HG03108 (cell line): ENCODE measurements around the gene PEX14.
A peak's percentile ranks its signal among the peaks of the same experiment; 100 is the strongest.
"Not testable (repeated sequence)": the region's sequence is repeated elsewhere in the genome, so short reads cannot be mapped to it uniquely, and the experiment has no call there.

Source experiments
- ATAC-seq: cut with Tn5 transposase; IDR thresholded peaks from one replicate; pipeline ENCODE4 v1.9.1; 2021; ENCODE audit warnings: moderate library complexity; ENCODE audit not compliant: unreplicated experiment

Gene PEX14

GRCh38 chr1:10474613-10475507 lies at the start of gene PEX14:
Gene PEX14 (plus strand): TSS chr1:10474950. CDS start chr1:10474967, 17 bp downstream.
- ATAC-seq = peak; percentile 58

- not testable (repeated sequence) for ATAC-seq
These were observed 48.8 kb upstream of the PEX14 start for GRCh38 chr1:10425826-10426534.

- not testable (repeated sequence) for ATAC-seq
These were observed 48.3 kb upstream of the PEX14 start for GRCh38 chr1:10426535-10426848.

GRCh38 chr1:10428984-10429383 lies 45.8 kb upstream of the PEX14 start:
- no peak for ATAC-seq

- no peak for ATAC-seq
These were observed 44.9 kb upstream of the PEX14 start for GRCh38 chr1:10429868-10430215.

- ATAC-seq = peak; percentile 77
These were observed 44.3 kb upstream of the PEX14 start, which contains the start of gene CENPS for GRCh38 chr1:10430216-10431069. Gene CENPS (plus strand): TSS chr1:10430433. CDS start chr1:10430518, 85 bp downstream.

GRCh38 chr1:10431070-10431730 lies 43.5 kb upstream of the PEX14 start:
- no peak for ATAC-seq

- ATAC-seq = no peak
These were observed 41.6 kb upstream of the PEX14 start for GRCh38 chr1:10432910-10433700.

- no peak for ATAC-seq
These were observed 41.0 kb upstream of the PEX14 start for GRCh38 chr1:10433790-10434189.

GRCh38 chr1:10434590-10434989 lies 40.2 kb upstream of the PEX14 start:
- no peak for ATAC-seq

- ATAC-seq = no peak
These were observed 37.7 kb upstream of the PEX14 start for GRCh38 chr1:10437052-10437451.

GRCh38 chr1:10438677-10439163 lies 36.0 kb upstream of the PEX14 start:
- no peak for ATAC-seq

- no peak for ATAC-seq
These were observed 34.4 kb upstream of the PEX14 start for GRCh38 chr1:10440305-10440704.

GRCh38 chr1:10440794-10441193 lies 34.0 kb upstream of the PEX14 start:
- no peak for ATAC-seq

GRCh38 chr1:10444248-10444647 lies 30.5 kb upstream of the PEX14 start:
- no peak for ATAC-seq

GRCh38 chr1:10444795-10445397 lies 29.9 kb upstream of the PEX14 start:
- no peak for ATAC-seq

- ATAC-seq = no peak
These were observed 27.8 kb upstream of the PEX14 start for GRCh38 chr1:10446790-10447422.

- no peak for ATAC-seq
These were observed 25.0 kb upstream of the PEX14 start, which contains the start of gene CORT for GRCh38 chr1:10449751-10450150. Gene CORT (plus strand): TSS chr1:10450031. CDS start chr1:10450224, 193 bp downstream.
